Measurements from ENCODE around the gene MYH1.

The MYH1 gene

DNA sequence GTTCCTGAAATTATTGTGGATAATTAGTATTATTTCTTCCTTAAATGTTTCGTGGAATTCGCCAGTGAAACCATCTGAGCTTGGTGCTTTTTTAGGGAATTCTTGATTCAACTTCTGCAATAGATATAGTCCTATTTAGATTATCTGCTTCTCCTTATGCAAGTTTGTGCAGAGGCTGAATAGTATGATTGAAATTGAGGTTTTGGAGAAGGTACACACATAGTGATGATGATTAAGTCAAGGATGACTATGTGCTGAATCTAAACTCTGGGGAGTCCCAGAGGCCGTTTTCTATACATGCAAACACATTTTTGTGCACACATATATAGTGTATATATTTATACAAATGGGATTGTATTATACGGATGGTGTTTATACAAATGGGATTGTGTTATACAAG, 43.8 kb downstream of the MYH1 start:
- no peak for DNase-seq

GRCh38 chr17:10471858-10472257, 46.5 kb downstream of the MYH1 start:
- no peak for DNase-seq

DNA sequence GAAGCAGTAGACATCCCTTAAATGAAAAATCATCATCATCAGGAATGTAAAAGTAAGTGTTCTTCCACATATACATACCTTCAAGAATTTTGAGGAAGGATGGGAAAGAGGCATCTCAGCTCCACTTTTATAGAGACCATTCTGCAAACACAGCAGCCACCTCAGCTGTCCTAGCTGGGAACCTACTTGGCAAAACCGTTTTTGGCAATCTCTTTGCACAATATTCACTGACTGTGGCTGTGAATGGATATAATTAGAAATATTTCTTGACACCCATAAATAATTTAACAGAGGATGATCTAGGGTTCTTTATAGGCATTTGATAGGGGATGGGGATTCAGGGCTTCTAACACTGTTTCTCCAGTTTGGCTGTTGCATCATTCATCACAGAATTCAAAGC, 48.9 kb downstream of the MYH1 start, which contains the start of gene MYH4:
Gene MYH4 (minus strand): TSS at position 101 of the 400 bp plus-strand sequence. CDS start 2,814 bp downstream, outside the sequence.
- DNase-seq = no peak

DNA sequence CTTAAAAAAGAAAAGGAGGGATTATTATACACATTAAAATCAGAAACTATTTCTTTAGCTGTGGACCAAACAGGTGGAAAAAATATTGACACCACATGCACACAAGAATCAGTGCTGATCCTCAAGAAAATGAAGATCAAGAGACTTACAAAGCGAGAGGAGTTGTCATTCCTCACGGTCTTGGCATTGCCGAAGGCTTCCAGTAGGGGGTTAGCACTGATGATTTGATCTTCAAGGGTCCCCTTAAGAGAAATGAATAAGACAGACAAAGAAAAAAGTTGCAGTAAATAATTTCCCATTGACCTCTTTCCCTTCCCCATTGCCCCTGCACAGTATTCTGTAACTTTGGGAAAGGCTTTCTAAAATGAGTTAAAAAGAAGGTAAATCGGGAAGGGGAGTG, 54.9 kb downstream of the MYH1 start:
- no peak for DNase-seq

- DNase-seq = no peak
Observed at GRCh38 chr17:10460062-10460461, 58.3 kb downstream of the MYH1 start.

- DNase-seq = no peak
Observed at GRCh38 chr17:10458701-10459100, 59.6 kb downstream of the MYH1 start.

DNA sequence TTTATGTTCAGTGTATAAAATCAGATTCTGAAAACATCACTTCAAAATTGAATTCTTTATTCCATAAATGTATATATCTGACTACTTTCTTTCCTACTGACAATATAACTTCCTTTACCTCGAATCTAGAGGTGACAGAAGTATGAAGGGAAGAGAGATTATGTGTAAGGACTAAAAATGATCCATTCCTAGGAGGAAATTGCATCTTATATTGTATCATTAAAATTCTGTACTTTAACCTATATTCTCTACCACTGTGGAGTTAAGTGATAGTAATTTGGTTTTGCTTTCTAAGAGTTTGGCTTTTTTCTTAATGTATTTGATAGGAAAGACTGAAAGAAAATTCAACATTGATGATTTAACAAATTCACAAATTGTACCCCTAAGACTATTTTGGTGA, 60.4 kb downstream of the MYH1 start:
- DNase-seq = no peak

DNA sequence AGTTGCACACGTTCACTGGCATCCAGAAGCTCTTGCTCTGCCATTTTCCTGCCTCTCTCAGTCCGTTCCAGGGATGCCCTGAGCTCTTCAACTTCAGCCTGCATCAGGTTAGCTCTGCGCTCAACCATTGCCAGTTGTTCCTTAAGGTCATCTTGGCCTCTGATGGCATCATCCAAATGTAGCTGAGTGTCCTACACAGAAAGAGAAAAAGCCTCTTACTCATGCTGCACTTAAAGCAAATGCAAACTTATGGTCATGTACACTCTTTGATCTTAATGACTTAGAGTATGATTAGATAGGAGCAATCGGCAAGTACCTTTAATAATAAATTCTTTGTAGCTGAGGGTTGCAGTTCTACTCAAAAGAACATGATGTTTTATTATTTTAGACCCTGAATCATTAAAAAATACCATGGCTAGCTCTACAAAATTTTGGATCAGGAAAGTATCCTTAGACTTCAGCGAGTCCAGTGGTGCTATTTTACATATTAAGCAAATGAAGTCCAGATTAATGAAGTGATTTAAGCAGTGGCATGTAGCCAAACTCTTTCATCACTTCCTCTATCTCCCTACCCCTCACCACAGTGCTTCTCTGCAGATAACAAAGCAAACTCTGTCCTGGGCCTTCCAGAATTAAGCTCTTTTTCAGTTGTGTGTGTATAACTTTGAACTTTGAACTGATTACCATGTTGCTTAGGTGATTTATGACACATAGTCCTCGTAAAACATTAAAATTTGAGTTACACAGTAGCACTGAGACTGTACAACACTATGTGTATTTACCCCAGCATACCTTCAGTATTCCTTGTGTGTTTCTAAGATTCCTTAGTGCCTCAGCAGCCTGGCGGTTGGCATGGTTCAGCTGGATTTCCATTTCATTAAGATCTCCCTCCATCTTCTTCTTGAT, 71.1 kb downstream of the MYH1 start:
- DNase-seq = no peak

All from SHP77 (cell line).